HFFc6 (cell line): ENCODE measurements around the gene SAMD8. TPM values are rescaled to one million over a fixed set of nuclear protein-coding genes. Genes with fewer than 3 reads are reported as not detected.

Experiments
- DNase-seq: peaks from one replicate; pipeline ENCODE4 v3.0.0-alpha.2; 2018
- H3K27ac Mint-ChIP-seq: 2 replicates; pipeline ENCODE4 v1.8.0; 2020; ENCODE audit warnings: mild to moderate bottlenecking, mixed read lengths
- H3K27me3 Mint-ChIP-seq: 2 replicates; pipeline ENCODE4 v1.8.0; 2021; ENCODE audit warnings: mild to moderate bottlenecking, moderate library complexity, mixed read lengths; ENCODE audit not compliant: insufficient read depth
- H3K36me3 Mint-ChIP-seq: 2 replicates; pipeline ENCODE4 v1.8.0; 2021; ENCODE audit warnings: low read depth, mixed read lengths
- H3K4me1 Mint-ChIP-seq: 2 replicates; pipeline ENCODE4 v1.8.0; 2020; ENCODE audit warnings: low read depth, mixed read lengths
- H3K4me3 Mint-ChIP-seq: 2 replicates; pipeline ENCODE4 v1.8.0; 2020; ENCODE audit warnings: mild to moderate bottlenecking, moderate library complexity, mixed read lengths
- H3K9me3 Mint-ChIP-seq: 2 replicates; pipeline ENCODE4 v1.8.0; 2020; ENCODE audit warnings: mild to moderate bottlenecking, mixed read lengths
- total RNA-seq, 6 experiments: library from RNA; stranded (reverse); fragmentation: NEBNext Ultra II Directional; extraction: Animal tissue kit (Norgen Biotek cat#: 25700); gene quantifications; 2 replicates in 1 of 6; 3 replicates in 5 of 6; pipeline ENCODE4 v1.2.3, GENCODE V29; 2021
- TF ChIP-seq, protein P1 (sequence below): fragments of 200-600 bp; sonication (generic); IDR thresholded peaks from 2 replicates; pipeline ENCODE4 v1.5.0; 2021; ENCODE audit warnings: antibody characterized with exemption, mild to moderate bottlenecking

Gene SAMD8
- total RNA-seq, 6 experiments from 2014 or later = 26.5 to 31.5 (median 29.9) TPM

DNA sequence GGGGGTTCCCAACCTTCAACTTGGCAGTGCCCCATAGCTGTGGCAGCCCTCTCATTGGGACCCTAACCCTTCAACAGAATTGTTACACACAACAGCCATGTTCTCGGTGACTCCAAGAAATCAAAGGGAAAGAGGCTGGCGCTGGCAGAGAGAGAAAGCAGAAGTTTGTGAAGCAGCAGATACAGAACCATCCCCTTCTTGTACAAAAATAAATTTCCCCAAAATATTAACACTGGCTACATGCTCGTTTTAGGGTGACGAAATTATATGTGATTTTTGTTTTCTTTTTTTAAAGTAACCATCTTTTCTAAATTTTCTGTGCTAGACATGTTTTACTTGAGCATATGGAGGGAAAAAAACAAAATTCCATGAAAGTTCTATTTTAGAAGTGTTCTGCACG lies 45.2 kb upstream of the SAMD8 start:
- Mint-ChIP-seq H3K27me3 (no peaks in the 10 kb centered on the region), H3K36me3 (no peaks in the 10 kb centered on the region), H3K9me3 (no peaks in the 10 kb centered on the region), H3K4me3 (no peak overlapping the region), H3K27ac (no peak overlapping the region), H3K4me1 (peaks cover 6% of the 10 kb centered on the region; the same call in 1 of the 2 replicates)
- TF ChIP-seq, protein P1, sequence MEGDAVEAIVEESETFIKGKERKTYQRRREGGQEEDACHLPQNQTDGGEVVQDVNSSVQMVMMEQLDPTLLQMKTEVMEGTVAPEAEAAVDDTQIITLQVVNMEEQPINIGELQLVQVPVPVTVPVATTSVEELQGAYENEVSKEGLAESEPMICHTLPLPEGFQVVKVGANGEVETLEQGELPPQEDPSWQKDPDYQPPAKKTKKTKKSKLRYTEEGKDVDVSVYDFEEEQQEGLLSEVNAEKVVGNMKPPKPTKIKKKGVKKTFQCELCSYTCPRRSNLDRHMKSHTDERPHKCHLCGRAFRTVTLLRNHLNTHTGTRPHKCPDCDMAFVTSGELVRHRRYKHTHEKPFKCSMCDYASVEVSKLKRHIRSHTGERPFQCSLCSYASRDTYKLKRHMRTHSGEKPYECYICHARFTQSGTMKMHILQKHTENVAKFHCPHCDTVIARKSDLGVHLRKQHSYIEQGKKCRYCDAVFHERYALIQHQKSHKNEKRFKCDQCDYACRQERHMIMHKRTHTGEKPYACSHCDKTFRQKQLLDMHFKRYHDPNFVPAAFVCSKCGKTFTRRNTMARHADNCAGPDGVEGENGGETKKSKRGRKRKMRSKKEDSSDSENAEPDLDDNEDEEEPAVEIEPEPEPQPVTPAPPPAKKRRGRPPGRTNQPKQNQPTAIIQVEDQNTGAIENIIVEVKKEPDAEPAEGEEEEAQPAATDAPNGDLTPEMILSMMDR = no peak
- DNase-seq = no peak

DNA sequence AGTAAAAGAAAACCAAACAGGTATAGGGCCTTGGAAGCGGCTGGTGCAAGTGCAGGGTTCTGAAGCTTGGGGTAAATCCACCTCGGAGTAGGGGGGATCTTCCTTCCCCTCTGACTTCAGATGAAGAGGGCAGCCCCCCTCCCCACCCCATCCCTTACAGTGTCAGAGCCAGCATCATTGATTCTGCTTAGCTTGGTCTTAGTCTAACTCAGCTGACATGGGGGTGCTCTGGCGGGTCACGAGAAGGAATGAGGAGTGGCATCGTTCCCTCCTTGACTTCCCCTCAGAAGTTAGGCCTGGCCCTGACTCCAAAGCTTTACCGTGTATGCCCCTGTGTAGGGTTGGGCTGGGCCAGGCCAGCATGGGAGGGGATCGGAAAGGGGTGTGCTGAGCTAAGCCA lies 44.2 kb upstream of the SAMD8 start:
- H3K36me3 Mint-ChIP-seq = no peaks in the 10 kb centered on the region

DNA sequence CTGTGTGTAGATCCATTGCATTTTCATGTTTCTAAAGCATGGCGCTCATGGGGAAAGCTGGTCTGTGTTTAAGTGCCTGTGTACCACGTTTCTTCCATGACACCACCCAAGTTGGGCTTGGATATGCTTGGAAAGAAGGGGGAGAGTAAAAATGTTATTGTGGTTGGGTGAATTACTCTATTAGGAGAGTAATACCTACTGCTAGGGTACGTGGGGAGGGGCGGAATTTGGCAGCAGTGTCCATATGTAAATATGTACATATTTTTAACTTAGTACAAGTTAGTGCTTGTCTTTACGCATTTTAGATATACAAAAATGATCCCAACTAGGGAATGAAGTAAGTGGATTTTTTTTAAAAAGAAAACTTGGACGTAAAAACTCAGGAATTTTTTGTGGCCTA lies 42.9 kb upstream of the SAMD8 start:
- no peak for DNase-seq
- no peak overlapping the region for H3K27ac Mint-ChIP-seq
- TF ChIP-seq, protein P1 = no peak
- no peaks in the 10 kb centered on the region for H3K4me1 Mint-ChIP-seq
- no peaks in the 10 kb centered on the region for H3K9me3 Mint-ChIP-seq
- no peaks in the 10 kb centered on the region for H3K36me3 Mint-ChIP-seq
- peaks cover 4% of the 10 kb centered on the region; the same call in 1 of the 2 replicates for H3K27me3 Mint-ChIP-seq
- no peak overlapping the region for H3K4me3 Mint-ChIP-seq

More for the DNA sequence above, 44.2 kb upstream of the SAMD8 start:
- no peak for DNase-seq
- Mint-ChIP-seq H3K27me3 (no peaks in the 10 kb centered on the region), H3K4me3 (no peak overlapping the region), H3K27ac (no peak overlapping the region), H3K9me3 (no peaks in the 10 kb centered on the region), H3K4me1 (peaks cover 4% of the 10 kb centered on the region; the same call in 1 of the 2 replicates)
- TF ChIP-seq, protein P1 = no peak

DNA sequence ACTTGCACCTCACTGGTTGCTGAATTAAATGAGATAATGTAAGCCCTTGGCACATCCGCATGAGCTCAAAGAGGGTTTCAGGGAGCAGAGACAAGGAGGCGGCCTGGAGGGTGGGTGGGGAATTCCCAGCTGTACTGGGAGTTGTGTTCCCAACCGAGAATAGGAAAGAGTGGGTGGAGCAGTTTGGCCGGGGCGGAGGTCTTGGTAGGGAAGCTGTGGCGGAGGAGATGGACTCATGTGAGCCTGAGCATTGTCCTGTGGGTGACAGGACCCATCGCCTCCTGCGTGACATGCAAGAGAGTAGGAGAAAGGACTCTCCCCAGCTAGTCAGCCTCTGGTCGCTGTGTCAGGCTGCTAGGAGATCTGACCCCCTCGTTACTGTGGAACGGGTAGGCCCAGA lies 41.0 kb upstream of the SAMD8 start:
- DNase-seq = no peak
- Mint-ChIP-seq H3K9me3 (no peaks in the 10 kb centered on the region), H3K27me3 (peaks cover 4% of the 10 kb centered on the region; the same call in 1 of the 2 replicates), H3K27ac (no peak overlapping the region), H3K4me1 (no peaks in the 10 kb centered on the region), H3K4me3 (no peak overlapping the region), H3K36me3 (no peaks in the 10 kb centered on the region)
- TF ChIP-seq, protein P1 = no peak

DNA sequence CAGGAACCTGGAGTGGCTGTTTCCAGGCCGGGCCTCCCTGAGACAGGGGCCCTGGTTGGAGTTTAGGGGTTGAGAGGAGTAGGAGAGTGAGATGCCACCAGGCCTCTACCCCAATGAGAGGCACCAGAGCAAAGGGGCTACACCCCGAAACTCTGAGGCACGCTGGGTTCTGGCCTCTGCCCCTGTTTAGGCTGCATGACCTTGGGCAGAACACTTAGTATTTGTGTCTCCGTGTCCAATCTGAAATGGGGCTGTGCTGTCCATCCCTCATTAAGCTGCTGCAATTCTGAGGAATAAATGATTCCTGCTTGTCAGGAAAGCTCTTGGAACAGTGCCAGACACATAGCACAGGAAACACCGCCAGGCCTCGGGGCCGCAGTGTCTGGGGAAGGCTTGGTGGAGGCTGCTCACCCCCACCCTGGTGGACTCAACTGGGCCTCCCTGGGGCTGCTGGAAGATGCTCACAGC lies 40.5 kb upstream of the SAMD8 start:
- no peak overlapping the region for H3K27ac Mint-ChIP-seq
- H3K27me3 Mint-ChIP-seq = peaks cover 4% of the 10 kb centered on the region
- no peaks in the 10 kb centered on the region for H3K9me3 Mint-ChIP-seq
- no peak for DNase-seq
- TF ChIP-seq, protein P1 = no peak
- H3K36me3 Mint-ChIP-seq = no peaks in the 10 kb centered on the region
- no peaks in the 10 kb centered on the region for H3K4me1 Mint-ChIP-seq
- no peak overlapping the region for H3K4me3 Mint-ChIP-seq

DNA sequence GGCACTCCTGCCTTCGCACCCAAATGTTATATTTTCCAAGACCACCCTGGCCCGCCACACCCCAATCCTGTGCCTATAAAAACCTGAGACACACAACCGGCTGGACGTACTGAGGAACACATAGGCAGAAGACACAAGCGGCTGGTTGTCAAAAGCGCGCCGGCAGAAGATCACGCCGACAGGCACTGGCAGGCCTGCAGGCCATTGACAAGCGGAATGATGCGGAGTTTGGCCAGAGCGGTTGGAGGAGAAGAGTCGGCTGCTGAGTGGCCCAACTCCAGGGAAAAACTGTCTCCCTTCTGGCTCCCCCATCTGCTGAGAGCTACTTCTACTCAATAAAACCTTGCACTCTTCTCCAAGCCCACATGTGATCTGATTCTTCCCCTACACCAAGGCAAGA lies 39.7 kb upstream of the SAMD8 start:
- TF ChIP-seq, protein P1 = no peak
- H3K36me3 Mint-ChIP-seq = no peaks in the 10 kb centered on the region
- no peak for DNase-seq
- no peaks in the 10 kb centered on the region for H3K4me1 Mint-ChIP-seq
- peaks cover 10% of the 10 kb centered on the region for H3K27me3 Mint-ChIP-seq
- H3K9me3 Mint-ChIP-seq = no peaks in the 10 kb centered on the region
- H3K4me3 Mint-ChIP-seq = no peak overlapping the region
- no peak overlapping the region for H3K27ac Mint-ChIP-seq
